Measurements from ENCODE around the gene TEC. TPM values are rescaled to one million over a fixed set of nuclear protein-coding genes. Genes with fewer than 3 reads are reported as not detected.

TEC gene
- polyA plus RNA-seq, 1 donor, result 0.37 TPM

DNA sequence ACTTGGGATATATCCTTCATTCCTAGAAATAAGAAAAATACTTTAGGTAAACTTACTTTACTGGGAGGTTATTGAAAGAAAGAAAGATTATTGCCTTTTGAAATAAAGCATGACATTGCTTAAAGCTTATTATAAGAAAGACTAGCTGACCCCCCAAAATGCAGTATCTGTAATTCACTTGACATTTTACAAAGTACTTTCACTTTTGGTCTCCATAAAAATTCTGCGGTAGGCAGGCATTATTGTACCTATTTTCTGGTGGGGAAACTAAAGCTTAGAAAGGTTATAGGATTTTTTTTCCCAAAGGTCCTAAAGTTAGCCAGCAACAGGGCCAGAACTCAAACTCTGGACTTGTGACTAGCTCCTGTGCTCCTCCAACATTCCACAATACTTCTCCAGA lies 105.9 kb downstream of the TEC start:
- DNase-seq (ENCODE audit: low read depth), result no peak

DNA sequence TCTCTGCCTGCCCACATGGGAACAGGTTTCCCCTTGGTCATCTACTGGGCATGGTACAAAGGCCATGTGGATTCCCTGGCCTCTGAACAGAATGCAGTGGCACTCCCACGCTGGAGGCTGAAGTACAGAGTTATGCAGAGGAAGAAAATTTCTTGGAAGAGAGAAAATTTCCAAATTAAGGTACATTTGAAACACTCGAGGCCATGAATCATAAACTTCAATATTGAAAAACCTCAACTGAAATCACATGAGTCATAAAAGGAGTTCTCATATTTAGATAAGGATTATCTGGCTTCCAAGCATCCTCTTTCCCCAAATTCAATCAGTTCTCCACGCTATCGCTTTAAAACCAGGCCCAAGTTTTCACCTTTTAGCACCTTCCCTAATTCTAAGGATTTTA lies 107.5 kb downstream of the TEC start:
- no peak for DNase-seq (ENCODE audit: low read depth)

DNA sequence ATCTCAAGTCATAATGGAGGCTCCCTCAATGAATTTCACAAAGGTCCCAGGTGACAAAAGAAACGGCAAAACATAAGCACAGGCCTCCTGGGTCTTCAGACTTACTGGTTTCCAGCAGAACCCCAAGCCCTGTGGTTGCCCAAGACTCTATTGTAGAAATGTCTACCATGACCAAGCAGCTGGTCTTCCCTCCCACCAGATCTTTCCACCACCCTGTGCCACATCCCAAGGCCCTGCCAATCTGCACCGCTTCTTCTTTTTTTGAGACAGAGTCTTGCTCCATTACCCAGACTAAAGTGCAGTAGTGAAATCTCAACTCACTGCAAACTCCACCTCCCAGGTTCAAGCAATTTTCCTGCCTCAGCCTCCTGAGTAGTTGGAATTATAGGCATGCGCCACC lies 112.4 kb downstream of the TEC start:
- no peak for DNase-seq (ENCODE audit: low read depth)

DNA sequence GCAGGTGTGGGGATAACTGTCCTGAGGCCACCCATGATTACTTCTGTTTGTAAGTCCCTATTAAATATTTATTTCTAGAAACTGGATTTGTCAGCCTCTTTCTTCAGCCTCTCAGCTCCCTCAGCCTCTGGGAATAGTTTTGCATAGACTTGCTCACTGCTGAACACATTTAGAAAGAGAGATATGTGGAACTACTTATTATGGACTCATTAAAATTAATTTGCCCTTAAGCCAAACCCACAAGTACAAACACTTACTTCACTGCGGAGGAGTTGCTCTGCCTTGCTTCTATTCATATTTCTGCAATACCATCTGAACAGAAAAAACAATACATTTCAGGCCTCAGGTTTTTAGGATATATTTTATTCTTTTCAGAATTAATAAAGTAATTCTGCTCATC lies 113.2 kb downstream of the TEC start:
- DNase-seq (ENCODE audit: low read depth), result no peak

DNA sequence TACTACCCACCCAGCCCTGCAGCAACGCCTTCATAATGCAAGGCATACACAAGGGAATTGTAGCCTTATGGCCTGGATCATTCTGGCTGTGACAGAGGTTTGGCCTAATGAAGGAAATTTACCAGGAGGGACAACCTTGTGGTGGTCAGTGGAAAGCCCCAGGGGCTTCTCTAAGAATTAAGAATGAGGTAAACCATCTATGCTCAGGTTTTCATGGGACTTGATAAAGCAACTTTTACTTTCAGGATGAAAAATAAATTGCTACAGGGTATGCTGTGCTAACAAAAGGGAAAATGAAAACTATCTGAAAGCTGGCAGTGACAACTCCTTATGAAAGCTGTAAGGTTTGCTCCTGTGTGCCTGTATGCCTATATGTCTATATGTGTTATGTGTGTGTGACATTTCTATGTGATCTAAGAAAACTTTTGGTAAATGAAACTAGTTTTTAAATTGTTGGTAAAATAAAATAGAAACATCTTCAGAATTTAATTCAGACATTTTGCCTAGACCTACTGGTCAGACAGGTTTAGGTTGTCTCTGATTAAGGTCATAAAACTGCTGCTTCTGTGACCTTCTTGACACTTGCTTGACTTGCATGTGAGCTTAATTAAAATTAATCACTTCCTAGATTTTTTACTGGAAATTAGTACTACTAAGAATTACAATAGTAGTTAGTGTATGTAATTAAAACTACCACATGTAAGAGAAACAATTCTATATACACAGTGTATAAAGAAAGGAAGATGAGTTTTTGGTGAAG lies 115.7 kb downstream of the TEC start:
- no peak for DNase-seq (ENCODE audit: low read depth)

DNA sequence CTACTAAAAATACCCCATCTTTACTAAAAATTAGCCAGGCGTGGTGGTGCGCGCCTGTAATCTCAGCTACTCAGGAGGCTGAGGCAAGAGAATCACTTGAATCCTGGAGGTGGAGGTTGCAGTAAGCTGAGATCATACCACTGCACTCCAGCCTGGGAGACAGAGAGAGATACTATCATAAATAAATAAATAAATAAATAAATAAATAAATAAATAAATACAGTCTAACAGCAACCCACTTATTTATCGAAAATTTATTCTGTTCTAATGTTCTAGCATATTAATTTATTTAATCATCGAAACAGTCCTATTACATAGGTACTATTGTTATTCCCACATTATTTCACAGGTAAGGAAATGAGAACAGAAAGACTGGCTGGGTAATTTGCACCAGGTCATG lies 117.4 kb downstream of the TEC start:
- DNase-seq (ENCODE audit: low read depth), result no peak

DNA sequence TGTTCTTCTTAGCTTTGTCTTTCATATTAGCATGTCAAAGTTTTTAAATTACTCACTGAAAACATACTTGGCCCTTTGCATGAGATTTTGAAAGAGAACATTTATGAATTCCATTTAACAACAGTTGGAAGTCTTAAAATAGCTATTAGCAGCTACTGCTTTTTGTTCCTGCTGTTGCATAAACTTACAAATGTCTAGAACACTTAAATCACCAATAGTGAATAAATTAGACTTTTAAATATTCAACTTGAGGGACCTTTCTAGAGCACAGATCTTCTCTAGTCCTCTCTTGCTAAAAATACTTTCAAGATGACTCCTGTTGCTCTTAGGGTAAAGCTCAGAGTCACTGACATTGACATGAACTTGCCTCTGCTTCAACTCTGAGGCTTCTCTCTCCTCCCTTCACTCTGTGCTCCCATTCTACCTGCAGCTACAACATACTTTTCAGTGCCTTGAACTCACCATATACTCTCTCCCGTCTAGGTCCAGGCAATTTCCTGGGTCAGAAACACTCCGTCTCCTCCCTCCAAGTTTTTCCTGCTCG lies 119.7 kb downstream of the TEC start:
- no peak for DNase-seq (ENCODE audit: low read depth)

DNA sequence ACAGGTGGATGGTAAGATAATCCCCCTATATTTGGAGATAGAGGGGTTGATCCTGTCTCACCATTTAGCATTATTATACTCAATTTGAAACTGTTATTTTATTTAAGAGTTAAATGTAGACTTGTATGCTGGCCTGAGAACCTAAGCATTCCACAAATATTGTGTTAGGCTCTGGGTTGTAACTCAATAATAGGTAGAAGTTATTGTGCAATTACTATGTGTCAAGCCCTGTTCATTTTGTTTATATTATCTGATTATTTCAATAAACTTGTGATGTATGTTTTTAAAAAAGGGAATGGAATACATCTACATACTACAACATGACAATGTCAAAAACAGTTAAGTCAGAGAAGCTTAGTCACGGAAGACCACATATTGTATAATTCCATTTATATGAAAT lies 122.0 kb downstream of the TEC start:
- no peak for DNase-seq (ENCODE audit: low read depth)

DNA sequence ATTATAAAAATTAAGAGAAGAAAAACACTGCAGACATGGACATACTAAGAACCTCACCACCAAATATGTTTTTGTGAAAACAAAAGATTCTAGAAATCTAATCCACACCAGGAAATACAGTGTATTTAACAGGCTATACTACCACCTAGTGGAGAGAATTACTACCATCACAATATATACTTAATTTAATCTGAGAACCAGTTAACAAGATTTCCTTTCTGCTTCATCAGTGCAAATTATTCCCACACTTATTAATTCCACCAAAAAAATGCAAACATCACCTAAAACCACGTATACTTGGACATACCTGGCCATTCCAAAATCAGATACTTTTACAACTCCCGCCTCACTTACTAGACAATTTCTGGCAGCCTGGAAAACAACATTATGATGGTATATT lies 128.6 kb downstream of the TEC start:
- DNase-seq (ENCODE audit: low read depth), result peak; percentile 17

DNA sequence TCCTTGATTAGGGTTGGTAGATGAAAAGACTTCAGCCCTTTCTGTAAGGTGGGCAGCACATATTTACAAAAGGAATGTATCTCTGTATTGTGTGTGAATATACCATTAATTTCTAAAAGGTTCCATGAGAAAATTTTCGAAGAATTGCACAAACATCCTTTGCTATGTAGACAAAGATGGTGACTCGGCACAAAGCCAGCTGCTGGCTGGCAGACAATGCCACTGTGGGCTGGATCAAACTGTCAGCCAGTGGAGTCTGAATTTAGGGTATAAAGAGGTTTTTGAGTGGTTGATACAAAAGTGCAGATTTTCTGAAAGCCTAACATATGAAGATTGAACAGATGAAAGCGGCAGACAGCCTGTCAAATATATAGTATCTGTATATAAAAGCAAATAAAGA lies 129.9 kb downstream of the TEC start:
- DNase-seq (ENCODE audit: low read depth), result no peak

DNA sequence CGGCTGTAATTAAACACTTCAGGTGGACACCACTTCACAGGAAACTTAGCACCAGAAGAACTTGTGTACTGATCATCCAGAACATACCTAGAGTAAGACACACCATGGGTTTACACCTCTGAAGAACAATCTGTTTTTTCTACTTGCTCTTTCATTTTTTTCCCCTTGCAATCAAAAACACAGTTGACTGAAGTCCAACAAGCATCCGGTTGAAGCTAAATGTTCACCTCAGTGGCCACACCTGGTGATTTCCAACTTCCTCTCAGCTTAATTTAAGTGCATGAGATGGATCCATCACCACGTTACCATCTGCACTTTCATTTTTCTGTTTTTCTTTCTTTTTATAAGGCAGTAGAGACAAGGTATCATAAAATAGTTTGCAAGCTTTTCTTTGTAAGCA lies 130.7 kb downstream of the TEC start:
- DNase-seq (ENCODE audit: low read depth), result no peak

DNA sequence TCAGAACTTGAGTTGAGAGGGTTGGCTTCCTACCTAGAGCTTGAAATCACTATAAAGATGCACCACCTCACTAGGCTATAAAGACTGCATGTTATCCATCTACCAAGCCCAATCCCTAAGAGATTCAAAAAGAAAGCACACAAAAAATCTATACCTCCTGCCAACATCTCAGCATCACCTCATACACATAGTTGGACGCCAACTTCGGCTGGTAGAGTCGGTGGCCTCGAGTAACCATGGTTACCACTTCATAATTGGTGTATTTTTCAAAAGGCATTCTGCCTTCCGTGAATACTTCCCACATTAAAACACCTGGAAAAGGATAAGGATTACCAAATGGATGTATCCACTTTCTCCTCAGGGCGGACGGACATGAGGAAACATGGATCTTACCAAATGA lies 131.1 kb downstream of the TEC start:
- no peak for DNase-seq (ENCODE audit: low read depth)

DNA sequence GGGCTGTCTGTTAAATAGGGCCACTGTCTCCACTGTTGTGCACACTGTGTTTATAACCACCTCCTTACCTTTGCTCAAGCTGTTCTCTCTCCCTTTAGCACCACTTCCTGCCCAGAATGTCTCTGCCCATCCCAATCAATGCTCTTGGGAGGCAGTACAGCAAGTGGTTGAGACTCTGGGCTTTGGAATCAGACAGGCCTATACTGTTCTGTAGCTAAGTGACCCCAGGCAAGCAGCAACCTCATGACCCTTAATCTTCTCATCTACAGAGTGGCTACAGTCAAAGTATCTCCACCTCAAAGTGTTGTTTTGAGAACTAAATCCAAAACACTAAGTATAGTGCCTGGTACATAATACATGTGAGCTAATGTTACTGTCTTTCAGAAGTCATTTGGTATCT lies 131.8 kb downstream of the TEC start:
- no peak for DNase-seq (ENCODE audit: low read depth)

DNA sequence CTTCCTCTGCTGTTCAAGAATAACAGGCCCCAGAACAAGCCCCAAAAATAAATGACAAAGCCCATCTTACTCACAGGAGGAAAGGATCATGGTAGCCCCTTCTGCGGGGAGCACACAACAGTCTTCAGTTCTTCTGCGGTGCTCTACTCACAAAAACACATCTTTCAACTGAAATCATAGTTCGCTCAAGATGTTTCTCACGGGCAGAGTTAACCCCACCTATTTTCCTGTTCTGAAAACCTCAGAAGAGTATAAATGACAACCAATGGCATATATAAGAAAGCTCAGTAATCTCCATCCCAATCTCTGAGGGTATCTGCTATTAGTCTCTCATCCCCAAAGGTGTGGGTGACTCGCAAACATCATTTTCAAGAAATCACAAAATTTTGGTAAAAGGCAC lies 135.6 kb downstream of the TEC start, which contains the start of gene TXK:
Gene TXK (minus strand): TSS at position 170 of the 400 bp plus-strand sequence. CDS start 80 bp downstream, at position 90.
- DNase-seq (ENCODE audit: low read depth), result no peak

DNA sequence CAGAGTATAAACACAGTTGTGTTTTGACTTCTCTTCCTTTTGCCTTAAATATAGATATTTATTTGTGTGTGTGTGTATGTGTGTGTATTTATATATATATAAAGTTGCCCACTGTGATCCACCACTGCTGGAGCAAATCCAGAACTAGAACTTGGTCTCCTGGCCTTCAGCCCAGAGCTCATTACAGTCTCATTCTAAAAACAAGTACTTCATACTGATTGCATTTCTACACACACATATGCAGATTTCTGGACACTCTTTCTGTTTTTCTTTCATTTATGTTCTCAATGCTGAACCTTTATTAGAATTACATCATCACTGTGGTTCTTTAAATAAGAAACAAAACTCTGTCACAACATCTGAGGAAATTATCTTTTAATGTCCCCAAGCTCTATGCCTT lies 136.0 kb downstream of the TEC start:
- no peak for DNase-seq (ENCODE audit: low read depth)

DNA sequence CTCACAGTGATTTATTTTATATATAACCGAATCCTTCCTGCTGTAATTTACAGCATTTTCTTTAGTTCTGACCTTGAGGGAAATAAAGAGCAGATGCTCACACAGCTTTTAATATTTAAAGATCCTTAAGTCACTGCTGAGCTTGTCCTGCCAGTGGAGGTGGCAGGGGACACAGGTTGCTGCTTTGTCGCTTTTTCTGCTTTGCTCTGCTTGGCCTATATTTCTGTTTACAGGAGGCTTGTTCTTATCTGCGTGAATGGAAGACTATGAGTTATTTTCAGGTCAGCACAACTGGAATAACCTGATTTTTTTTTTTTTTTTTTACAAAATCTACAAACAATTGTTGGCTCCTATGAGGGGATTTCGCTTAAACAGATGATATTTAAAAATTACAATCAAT lies 137.9 kb downstream of the TEC start:
- no peak for DNase-seq (ENCODE audit: low read depth)

DNA sequence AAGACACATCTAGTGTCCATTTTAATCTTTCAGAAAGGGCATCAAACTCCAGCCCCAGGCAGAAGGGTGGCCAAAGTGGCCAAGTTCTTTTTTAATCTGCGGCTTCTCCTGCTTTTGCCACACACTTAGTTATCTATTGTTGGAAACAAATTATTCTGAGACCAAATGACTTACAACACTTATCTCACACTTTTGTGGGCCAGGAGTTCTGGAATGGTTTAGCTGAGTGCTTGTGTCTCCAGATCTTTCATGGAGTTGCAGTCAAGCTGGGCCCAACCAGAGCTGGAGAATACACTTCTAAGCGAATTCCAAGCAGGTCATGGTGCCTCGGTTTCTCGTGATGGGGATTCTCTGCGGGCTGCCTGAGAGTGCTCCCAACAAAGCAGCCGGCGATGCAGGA lies 139.5 kb downstream of the TEC start:
- no peak for DNase-seq (ENCODE audit: low read depth)

DNA sequence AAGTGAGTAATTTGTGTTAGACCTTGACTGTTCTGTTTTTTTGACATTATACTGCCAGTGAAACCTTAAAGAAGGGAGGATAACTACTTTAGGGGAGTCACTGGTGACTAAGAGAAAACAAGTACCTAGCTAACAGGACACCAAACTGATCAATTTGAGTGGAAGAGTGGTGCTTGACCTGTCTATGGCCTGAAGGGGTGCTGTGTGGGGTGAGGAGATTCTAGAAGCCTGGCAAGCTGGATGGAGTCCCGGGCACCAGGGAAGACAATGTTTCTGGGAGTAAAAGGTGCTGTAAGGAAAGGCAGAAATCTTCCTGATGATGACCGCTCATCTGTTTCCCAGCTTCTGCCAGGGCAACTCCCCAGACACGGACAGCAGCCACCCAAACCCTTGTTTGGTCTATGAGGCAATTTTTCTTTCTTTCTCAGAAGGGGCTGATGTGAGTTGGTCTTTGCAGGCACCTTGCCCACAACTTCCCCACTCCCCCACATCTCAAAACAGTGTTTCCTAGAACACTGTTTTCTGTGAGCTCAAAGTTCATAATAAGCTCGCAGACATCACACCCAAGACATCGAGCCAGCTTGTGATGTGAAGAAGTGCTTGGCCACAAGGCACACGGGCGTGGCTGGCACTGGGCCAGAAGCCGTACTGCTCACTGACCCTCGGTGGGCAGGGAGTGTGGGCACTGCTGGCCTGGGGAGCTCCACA lies 140.2 kb downstream of the TEC start:
- DNase-seq (ENCODE audit: low read depth), result no peak

DNA sequence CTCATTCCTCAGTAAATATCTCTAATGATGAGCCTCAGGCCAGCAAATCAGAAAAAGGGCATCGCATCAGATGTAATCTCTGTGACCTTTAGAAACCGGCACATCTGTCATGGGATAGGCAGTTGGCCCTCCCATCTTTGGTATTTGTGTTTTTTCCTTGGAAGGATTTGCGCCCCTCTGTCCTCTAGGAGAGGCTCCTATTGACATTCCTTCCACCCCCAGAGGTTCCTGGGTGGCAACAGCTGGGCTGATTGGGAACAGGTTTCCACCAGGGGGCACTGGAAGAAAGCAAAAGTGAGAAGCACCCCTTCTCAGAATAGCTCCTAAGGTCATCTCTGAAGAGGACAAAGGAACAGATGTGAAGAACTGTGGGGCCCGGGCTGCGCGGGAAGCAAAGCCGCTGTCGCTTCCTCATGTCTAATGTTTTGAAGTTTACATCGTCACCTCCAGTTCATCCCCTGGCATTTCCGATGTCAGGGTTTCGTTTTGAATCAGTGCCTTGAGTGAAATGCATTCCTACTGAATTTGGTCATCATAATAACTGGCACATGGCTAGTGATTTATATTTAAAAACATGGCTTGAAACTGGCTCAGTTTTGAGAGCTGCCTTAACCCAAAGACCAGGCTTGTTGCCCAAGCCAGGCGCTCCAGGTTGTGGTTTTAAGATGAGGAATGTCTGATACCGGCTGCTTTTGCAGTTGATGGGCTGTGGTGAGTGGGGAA lies 141.8 kb downstream of the TEC start:
- peak; percentile 8 for DNase-seq (ENCODE audit: low read depth)

DNA sequence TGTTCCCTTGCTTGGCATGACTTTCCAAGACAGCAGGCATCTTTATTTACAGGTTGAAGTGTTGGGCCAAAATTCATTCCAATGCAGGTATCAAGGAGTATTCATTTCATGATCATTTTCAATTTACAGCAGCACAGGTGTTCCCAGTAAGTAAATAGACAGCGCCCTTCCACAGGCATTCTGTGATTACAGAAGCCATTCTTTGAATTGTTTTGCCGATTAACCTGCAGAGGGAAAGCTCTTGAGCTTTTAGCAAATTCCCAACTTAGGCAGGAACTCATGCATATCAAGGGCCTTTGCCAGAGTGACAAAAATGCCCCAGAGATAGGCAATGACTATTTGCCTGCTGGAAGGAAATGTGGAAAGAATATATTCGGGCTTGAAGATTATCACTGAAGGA lies 142.4 kb downstream of the TEC start:
- DNase-seq (ENCODE audit: low read depth), result no peak

DNA sequence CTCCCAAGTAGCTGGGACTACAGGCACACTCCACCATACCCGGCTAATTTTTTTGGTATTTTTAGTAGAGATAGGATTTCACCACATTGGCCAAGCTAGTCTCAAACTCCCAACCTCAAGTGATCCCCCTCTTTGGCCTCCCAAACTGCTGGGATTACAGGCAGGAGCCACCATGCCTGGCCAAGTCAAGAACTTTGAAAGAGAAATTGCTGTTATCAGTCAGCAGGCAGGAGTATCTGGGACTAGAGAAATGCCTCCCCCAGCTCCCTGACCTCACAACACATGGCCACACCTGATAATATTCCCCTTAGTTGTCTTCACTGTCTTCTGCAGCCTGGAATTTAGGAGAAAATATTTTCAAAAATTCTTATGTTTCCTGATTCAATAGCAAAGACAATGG lies 143.0 kb downstream of the TEC start:
- DNase-seq (ENCODE audit: low read depth), result no peak

DNA sequence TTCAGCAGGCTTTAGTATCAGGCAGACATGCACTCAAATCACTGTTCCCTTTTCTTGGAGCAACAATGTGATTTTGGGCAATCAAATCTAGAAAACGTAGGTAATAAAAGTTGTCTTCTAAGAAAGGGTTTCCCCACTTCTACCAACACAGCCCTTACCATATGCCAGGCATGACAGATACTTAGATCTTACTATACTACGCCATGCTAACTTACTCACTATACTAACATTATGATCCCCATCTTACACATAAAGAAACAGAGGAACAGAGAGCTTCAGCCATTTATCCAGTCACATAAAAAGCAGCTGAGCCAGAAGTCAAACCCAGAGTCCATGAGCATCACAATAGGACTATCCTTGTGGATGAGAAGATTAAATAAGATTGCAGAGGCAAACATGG lies 144.8 kb downstream of the TEC start:
- DNase-seq (ENCODE audit: low read depth), result no peak

DNA sequence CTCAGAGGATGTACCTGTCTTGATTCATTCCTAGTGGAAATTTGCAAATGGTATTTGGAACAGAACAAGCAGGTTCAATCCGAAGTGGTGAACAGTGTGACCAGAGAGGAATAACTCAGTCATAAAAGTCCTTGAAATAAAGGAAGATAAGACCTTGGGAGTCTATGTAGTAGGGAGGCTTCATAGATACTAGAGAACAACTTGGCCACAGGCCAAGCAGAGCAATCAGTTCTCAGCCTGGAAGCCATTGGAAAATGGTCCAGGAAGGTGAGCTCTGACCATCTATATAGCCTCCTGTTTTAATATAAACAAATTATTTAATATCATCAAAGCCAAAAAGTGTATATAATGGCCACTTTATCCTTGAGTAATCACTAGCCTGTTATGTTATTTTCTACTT lies 146.9 kb downstream of the TEC start:
- no peak for DNase-seq (ENCODE audit: low read depth)

Measured in forelimb muscle (tissue), 1 donor.